Activated CD4-positive, alpha-beta T cell treated with anti-CD3 and anti-CD28 coated beads, Interleukin-2, amount 50 U/mL, for 1 hour (primary cell): ENCODE data around the gene PDCD11.
"Not testable (repeated sequence)": the region's sequence is repeated elsewhere in the genome, so short reads cannot be mapped to it uniquely, and the experiment has no call there.

Source experiments
- DNase-seq: peaks from one replicate; pipeline ENCODE4 v3.0.0-alpha.2; 2020

The PDCD11 gene

GRCh38 chr10:103479135-103479534, 82.7 kb downstream of the PDCD11 start, which contains the start of gene CALHM3:
Gene CALHM3 (minus strand): TSS chr10:103479240. CDS start chr10:103479032, 208 bp downstream.
- DNase-seq, result no peak

GRCh38 chr10:103480521-103480920, 84.1 kb downstream of the PDCD11 start:
- DNase-seq, result no peak

GRCh38 chr10:103481974-103482531, 85.6 kb downstream of the PDCD11 start:
- no peak for DNase-seq

- DNase-seq, result not testable (repeated sequence)
These were observed 90.4 kb downstream of the PDCD11 start for GRCh38 chr10:103486635-103487409.

- no peak for DNase-seq
These were observed 90.9 kb downstream of the PDCD11 start for GRCh38 chr10:103487410-103487708.

GRCh38 chr10:103490986-103491314, 94.5 kb downstream of the PDCD11 start:
- DNase-seq, result no peak

GRCh38 chr10:103491729-103492364, 95.4 kb downstream of the PDCD11 start:
- DNase-seq, result no peak

GRCh38 chr10:103492655-103493261, 96.3 kb downstream of the PDCD11 start:
- no peak for DNase-seq

- DNase-seq, result no peak
These were observed 97.0 kb downstream of the PDCD11 start, which contains the start of gene NEURL1 for GRCh38 chr10:103493362-103493915. Gene NEURL1 (plus strand): TSS chr10:103493705. CDS start chr10:103494388, 683 bp downstream.

GRCh38 chr10:103493916-103494877, 97.8 kb downstream of the PDCD11 start:
- peak; percentile 8 for DNase-seq

- no peak for DNase-seq
These were observed 98.9 kb downstream of the PDCD11 start for GRCh38 chr10:103495321-103495720.
